Upper lobe of left lung (tissue), 6 donors: ENCODE measurements around the gene PAQR5. TPM values are rescaled to one million over a fixed set of nuclear protein-coding genes. Genes with fewer than 3 reads are reported as not detected.

Experiments
- ATAC-seq, 2 donors: fragments of 200-7000 bp; cut with Tn5 transposase; one replicate each; pipeline ENCODE4 v1.9.1; 2022; ENCODE audit warnings: mild to moderate bottlenecking in 2 of 2, moderate library complexity in 2 of 2; ENCODE audit not compliant: low FRiP score in 2 of 2
- DNase-seq, 2 donors: peaks; one replicate each; pipeline ENCODE4 v3.0.0-alpha.2; 2019 to 2020
- H3K27ac ChIP-seq, 4 donors: fragments of 200-600 bp; sonication (generic); one replicate each; pipeline ENCODE4 v1.5.1; 2016 to 2019
- H3K27me3 ChIP-seq, 4 donors: fragments of 200-600 bp; sonication (generic); one replicate each; pipeline ENCODE4 v1.5.1; 2017 to 2019
- H3K36me3 ChIP-seq, 4 donors: fragments of 200-600 bp; sonication (generic); one replicate each; pipeline ENCODE4 v1.5.1; 2016 to 2019
- H3K4me1 ChIP-seq, 4 donors: fragments of 200-600 bp; sonication (generic); one replicate each; pipeline ENCODE4 v1.5.1; 2018 to 2019
- H3K4me3 ChIP-seq, 4 donors: fragments of 200-600 bp; sonication (generic); one replicate each; pipeline ENCODE4 v1.5.1; 2017 to 2019; ENCODE audit warnings: mild to moderate bottlenecking in 2 of 4, moderate library complexity in 1 of 4
- H3K9me3 ChIP-seq, 4 donors: fragments of 200-600 bp; sonication (generic); one replicate each; pipeline ENCODE4 v1.5.1; 2018 to 2019
- EP300 ChIP-seq, 4 donors: sonication (generic); formaldehyde crosslinking; IDR thresholded peaks; one replicate each; pipeline ENCODE4 v1.5.1; 2017; ENCODE audit warnings: antibody characterized with exemption in 4 of 4, control low read depth in 2 of 4
- POLR2A ChIP-seq, 4 donors: fragments of 450-650 bp; IDR thresholded peaks; one replicate each; pipeline ENCODE4 v1.5.1; 2016 to 2017; ENCODE audit warnings: antibody characterized with exemption in 4 of 4, mild to moderate bottlenecking in 2 of 4
- POLR2AphosphoS5 ChIP-seq, 2 donors: sonication (generic); formaldehyde crosslinking; IDR thresholded peaks; one replicate each; pipeline ENCODE4 v1.5.1; 2017; ENCODE audit warnings: antibody characterized with exemption in 2 of 2
- WGBS, 2 donors: methylation state at CpG; one replicate each; pipeline ENCODE4 v1.1.5; 2017 to 2018; 5-methylcytosine and 5-hydroxymethylcytosine counted together
- total RNA-seq, 6 donors: library from RNA; depleted of rRNA in 4 of 6; stranded (reverse); fragments of >200 nt in 4 of 6; gene quantifications; one replicate each; pipeline versions ENCODE4 v1.1.0 to v1.2.1, GENCODE V29; 2016 to 2021
- TF ChIP-seq, protein P1 (sequence below), 6 experiments: fragments of 450-650 bp in 4 of 6; fragments of 200-600 bp in 2 of 6; sonication (generic) in 2 of 6; IDR thresholded peaks; one replicate each; pipeline ENCODE4 v1.5.1; 2016 to 2019; ENCODE audit warnings: antibody characterized with exemption in 6 of 6
- donor health status: DM: no; HTN: no; CAD: no; lungs with moderate emphysema.
- donor health status: DM: no; HTN: yes; CAD: no; lungs with severe emphysema.

The PAQR5 gene
- total RNA-seq, 6 donors from 2014 or later: 15.5 to 39.8 (median 26.5) TPM

- Histone ChIP-seq H3K36me3 (no peaks in the 10 kb centered on the region), H3K27ac (no peak overlapping the region), H3K4me1 (no peaks in the 10 kb centered on the region), H3K9me3 (no peaks in the 10 kb centered on the region), H3K27me3 (no peaks in the 10 kb centered on the region), H3K4me3 (no peak overlapping the region)
- DNase-seq (no peak), ATAC-seq (no peak)
- TF ChIP-seq POLR2A (IDR thresholded peaks at IDR 0.05): no peak
- TF ChIP-seq POLR2AphosphoS5 (IDR thresholded peaks at IDR 0.05): no peak
- TF ChIP-seq, protein P1, sequence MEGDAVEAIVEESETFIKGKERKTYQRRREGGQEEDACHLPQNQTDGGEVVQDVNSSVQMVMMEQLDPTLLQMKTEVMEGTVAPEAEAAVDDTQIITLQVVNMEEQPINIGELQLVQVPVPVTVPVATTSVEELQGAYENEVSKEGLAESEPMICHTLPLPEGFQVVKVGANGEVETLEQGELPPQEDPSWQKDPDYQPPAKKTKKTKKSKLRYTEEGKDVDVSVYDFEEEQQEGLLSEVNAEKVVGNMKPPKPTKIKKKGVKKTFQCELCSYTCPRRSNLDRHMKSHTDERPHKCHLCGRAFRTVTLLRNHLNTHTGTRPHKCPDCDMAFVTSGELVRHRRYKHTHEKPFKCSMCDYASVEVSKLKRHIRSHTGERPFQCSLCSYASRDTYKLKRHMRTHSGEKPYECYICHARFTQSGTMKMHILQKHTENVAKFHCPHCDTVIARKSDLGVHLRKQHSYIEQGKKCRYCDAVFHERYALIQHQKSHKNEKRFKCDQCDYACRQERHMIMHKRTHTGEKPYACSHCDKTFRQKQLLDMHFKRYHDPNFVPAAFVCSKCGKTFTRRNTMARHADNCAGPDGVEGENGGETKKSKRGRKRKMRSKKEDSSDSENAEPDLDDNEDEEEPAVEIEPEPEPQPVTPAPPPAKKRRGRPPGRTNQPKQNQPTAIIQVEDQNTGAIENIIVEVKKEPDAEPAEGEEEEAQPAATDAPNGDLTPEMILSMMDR (IDR thresholded peaks at IDR 0.05): no peak
- no peak for TF ChIP-seq EP300 (IDR thresholded peaks at IDR 0.05)
- 68 to 80% methylated on average over 5 of the region's 5 CpGs for whole genome bisulfite sequencing, 2 donors
Measured at GRCh38 chr15:69280783-69281182, 17.9 kb upstream of the PAQR5 start.

DNA sequence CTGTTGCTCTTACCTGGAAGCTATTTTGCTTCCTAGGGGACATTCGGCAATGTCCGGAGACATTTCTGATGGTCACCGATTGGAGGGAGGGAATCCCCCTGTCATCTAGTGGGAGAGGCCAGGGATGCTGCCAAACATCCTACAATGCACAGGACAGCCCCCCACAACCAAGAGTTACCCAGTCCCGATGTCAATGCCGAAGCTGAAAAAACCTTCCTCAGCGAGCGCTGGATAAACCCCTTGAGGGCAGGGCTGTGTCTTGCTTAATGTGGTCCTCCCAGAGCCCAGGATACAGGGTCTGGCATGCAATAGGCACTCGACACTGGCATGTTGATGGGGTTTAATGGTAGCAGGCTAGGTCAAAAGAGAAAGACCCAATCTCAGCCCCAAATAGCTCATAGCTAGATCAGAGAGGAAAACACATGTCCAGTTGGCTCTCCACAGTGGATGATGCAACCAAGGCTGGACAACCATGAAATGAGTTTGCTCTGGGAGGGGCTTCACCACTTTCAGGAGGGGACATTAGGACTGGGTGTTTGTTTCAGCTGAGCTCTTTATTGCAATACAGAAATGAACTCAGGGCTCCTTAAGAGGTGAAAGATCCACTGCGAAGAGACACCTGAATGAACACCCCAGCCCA, 16.5 kb upstream of the PAQR5 start:
- no peaks in the 10 kb centered on the region for H3K27me3 ChIP-seq
- DNase-seq: no peak
- no peak overlapping the region for H3K27ac ChIP-seq
- H3K4me1 ChIP-seq: no peaks in the 10 kb centered on the region
- TF ChIP-seq POLR2AphosphoS5 (IDR thresholded peaks at IDR 0.05): no peak
- TF ChIP-seq, protein P1 (IDR thresholded peaks at IDR 0.05): no peak
- no peak for TF ChIP-seq POLR2A (IDR thresholded peaks at IDR 0.05)
- TF ChIP-seq EP300 (IDR thresholded peaks at IDR 0.05): no peak
- no peak for ATAC-seq
- 95 to 99% methylated on average over 6 to 9 of the region's 9 CpGs for WGBS, 2 donors
- H3K4me3 ChIP-seq: no peak overlapping the region
- H3K36me3 ChIP-seq: no peaks in the 10 kb centered on the region
- no peaks in the 10 kb centered on the region for H3K9me3 ChIP-seq

- H3K9me3 ChIP-seq: no peaks in the 10 kb centered on the region
- no peak overlapping the region for H3K27ac ChIP-seq
- no peaks in the 10 kb centered on the region for H3K27me3 ChIP-seq
- H3K4me3 ChIP-seq: no peak overlapping the region
- WGBS, 2 donors: 94 to 97% methylated on average over 12 of the region's 12 CpGs
- H3K36me3 ChIP-seq: no peaks in the 10 kb centered on the region
- peaks cover 17 to 32% (median 20%) of the 10 kb centered on the region in 4 donors for H3K4me1 ChIP-seq
- no peak for DNase-seq
- no peak for ATAC-seq
- TF ChIP-seq EP300 (IDR thresholded peaks at IDR 0.05) (no peak), POLR2A (IDR thresholded peaks at IDR 0.05) (no peak), POLR2AphosphoS5 (IDR thresholded peaks at IDR 0.05) (no peak)
- TF ChIP-seq, protein P1 (IDR thresholded peaks at IDR 0.05): no peak
Measured at GRCh38 chr15:69285834-69286233, 12.9 kb upstream of the PAQR5 start.

- ATAC-seq (no peak), DNase-seq (no peak)
- Histone ChIP-seq H3K4me1 (peaks cover 27 to 37% (median 28%) of the 10 kb centered on the region in 4 donors), H3K36me3 (no peaks in the 10 kb centered on the region), H3K4me3 (no peak overlapping the region), H3K27me3 (no peaks in the 10 kb centered on the region), H3K27ac (peak overlapping the region in 3 of 4 donors; percentile 66 to 72 (median 69)), H3K9me3 (no peaks in the 10 kb centered on the region)
- whole genome bisulfite sequencing, 2 donors: 79 to 89% methylated on average over 7 of the region's 7 CpGs
- TF ChIP-seq EP300 (IDR thresholded peaks at IDR 0.05) (no peak), POLR2A (IDR thresholded peaks at IDR 0.05) (no peak), POLR2AphosphoS5 (IDR thresholded peaks at IDR 0.05) (no peak)
- TF ChIP-seq, protein P1 (IDR thresholded peaks at IDR 0.05): no peak
Measured at GRCh38 chr15:69288011-69288410, 10.7 kb upstream of the PAQR5 start.
